ENCODE data around the gene DCAF4. TPM values are rescaled to one million over a fixed set of nuclear protein-coding genes. Genes with fewer than 3 reads are reported as not detected.

Gene DCAF4
- total RNA-seq, 1 experiment from 2014 or later: 39.4 TPM

DNA sequence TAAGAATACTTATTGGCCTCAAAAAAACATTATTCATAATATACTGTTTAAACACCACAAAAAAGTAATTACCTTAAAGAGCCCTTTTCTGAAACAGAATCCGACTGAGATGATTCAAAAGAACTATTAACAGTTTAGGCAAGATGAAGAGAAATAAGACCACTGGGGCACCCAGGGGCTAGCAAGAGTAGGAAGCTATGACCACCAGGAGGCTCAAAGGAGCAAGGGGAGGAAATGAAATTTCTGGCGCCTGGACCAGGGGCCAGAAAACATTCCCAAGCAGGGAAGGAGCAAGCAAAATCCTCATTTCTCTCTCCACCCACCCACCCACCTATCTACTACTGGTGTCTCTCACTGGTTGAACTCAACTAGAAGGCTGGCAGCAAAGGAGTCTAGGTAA, 6.3 kb upstream of the DCAF4 start:
- TF ChIP-seq, protein P1, sequence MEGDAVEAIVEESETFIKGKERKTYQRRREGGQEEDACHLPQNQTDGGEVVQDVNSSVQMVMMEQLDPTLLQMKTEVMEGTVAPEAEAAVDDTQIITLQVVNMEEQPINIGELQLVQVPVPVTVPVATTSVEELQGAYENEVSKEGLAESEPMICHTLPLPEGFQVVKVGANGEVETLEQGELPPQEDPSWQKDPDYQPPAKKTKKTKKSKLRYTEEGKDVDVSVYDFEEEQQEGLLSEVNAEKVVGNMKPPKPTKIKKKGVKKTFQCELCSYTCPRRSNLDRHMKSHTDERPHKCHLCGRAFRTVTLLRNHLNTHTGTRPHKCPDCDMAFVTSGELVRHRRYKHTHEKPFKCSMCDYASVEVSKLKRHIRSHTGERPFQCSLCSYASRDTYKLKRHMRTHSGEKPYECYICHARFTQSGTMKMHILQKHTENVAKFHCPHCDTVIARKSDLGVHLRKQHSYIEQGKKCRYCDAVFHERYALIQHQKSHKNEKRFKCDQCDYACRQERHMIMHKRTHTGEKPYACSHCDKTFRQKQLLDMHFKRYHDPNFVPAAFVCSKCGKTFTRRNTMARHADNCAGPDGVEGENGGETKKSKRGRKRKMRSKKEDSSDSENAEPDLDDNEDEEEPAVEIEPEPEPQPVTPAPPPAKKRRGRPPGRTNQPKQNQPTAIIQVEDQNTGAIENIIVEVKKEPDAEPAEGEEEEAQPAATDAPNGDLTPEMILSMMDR (IDR thresholded peaks at IDR 0.05; ENCODE audit: unreplicated experiment): no peak
- intact Hi-C loops (cut with micrococcal nuclease): no loop called here
- BruUV-seq (replicated peaks): no TSS peak
- ChIA-PET CTCF (interaction anchor here (1.0 to 1.5 kb wide), 2 partner anchors 29 to 77 kb away, joined by 3 to 5 read pairs; no protein-coding TSS in a partner anchor), POLR2A (no interaction called here)
- Mint-ChIP-seq H3K27ac (ENCODE audit: low read depth, unreplicated experiment) (no peak overlapping the region), H3K27me3 (ENCODE audit: insufficient read depth, unreplicated experiment) (no peaks in the 10 kb centered on the region), H3K4me1 (ENCODE audit: insufficient read depth, unreplicated experiment) (no peaks in the 10 kb centered on the region), H3K9me3 (ENCODE audit: unreplicated experiment) (no peaks in the 10 kb centered on the region), H3K4me3 (ENCODE audit: unreplicated experiment) (no peak overlapping the region), H3K36me3 (ENCODE audit: insufficient read depth, unreplicated experiment) (peaks cover 6% of the 10 kb centered on the region)
- no peak for DNase-seq (ENCODE audit: unreplicated experiment)

DNA sequence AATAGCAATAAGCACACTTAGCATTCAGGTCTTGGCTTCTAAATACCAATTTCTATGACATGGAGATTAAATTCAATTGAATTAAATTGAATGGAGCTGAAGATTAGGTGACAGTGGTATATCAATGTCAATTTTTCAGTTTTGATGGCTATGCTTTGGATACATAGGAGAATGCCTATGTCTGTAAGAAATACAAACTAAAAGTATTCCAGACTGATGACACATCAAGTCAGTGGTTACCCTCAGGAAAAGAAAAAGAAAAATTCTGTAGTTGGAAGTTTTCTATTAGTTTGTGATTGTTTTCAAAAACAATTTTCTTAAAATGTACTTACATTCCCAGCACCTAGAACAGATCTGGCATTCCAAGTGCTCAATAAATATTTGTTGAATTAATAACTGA, 4.9 kb upstream of the DCAF4 start:
- no peaks in the 10 kb centered on the region for H3K4me1 Mint-ChIP-seq (ENCODE audit: insufficient read depth, unreplicated experiment)
- H3K36me3 Mint-ChIP-seq (ENCODE audit: insufficient read depth, unreplicated experiment): no peaks in the 10 kb centered on the region
- POLR2A ChIA-PET: interaction anchor here (1.0 kb wide), 1 partner anchor 17 kb away, joined by 3 read pairs; no protein-coding TSS in a partner anchor
- BruUV-seq (replicated peaks): no TSS peak
- H3K9me3 Mint-ChIP-seq (ENCODE audit: unreplicated experiment): no peaks in the 10 kb centered on the region
- H3K4me3 Mint-ChIP-seq (ENCODE audit: unreplicated experiment): no peak overlapping the region
- CTCF ChIA-PET: interaction anchor here (0.9 kb wide), 1 partner anchor 27 kb away, joined by 3 read pairs; no protein-coding TSS in a partner anchor
- no peak overlapping the region for H3K27ac Mint-ChIP-seq (ENCODE audit: low read depth, unreplicated experiment)
- TF ChIP-seq, protein P1 (IDR thresholded peaks at IDR 0.05; ENCODE audit: unreplicated experiment): no peak
- H3K27me3 Mint-ChIP-seq (ENCODE audit: insufficient read depth, unreplicated experiment): no peaks in the 10 kb centered on the region
- DNase-seq (ENCODE audit: unreplicated experiment): no peak
- intact Hi-C loops (cut with micrococcal nuclease): no loop called here

DNA sequence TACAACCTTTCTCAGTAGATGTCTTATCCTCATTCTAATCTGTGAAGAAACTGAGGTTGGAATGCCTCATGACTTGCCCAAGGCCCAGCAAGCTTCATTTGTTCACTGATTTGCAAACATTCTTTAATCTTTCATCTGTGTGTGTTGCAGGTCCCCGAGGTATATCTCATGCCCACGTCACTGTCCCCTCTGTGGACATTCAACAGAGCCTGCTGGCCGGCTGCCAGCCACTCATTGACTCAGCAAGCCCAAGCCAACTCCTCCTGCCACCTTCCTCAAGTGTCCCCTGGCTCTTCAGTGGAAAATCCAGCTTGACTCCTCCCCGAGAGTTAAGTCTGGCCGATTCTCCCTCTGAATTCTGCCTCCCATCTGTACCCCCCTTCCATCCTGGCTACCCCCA, 1.9 kb upstream of the DCAF4 start:
- ChIA-PET CTCF (interaction anchor here (1.6 to 2.1 kb wide), 2 partner anchors 19 to 24 kb away, joined by 4 to 11 read pairs; no protein-coding TSS in a partner anchor), POLR2A (interaction anchor here (0.7 to 1.5 kb wide), 3 partner anchors 112 to 410 kb away, joined by 3 read pairs; no protein-coding TSS in a partner anchor)
- no TSS peak for BruUV-seq (replicated peaks)
- Mint-ChIP-seq H3K27ac (ENCODE audit: low read depth, unreplicated experiment) (no peak overlapping the region), H3K27me3 (ENCODE audit: insufficient read depth, unreplicated experiment) (no peaks in the 10 kb centered on the region), H3K4me3 (ENCODE audit: unreplicated experiment) (no peak overlapping the region), H3K9me3 (ENCODE audit: unreplicated experiment) (no peaks in the 10 kb centered on the region), H3K36me3 (ENCODE audit: insufficient read depth, unreplicated experiment) (peaks cover under 1% of the 10 kb centered on the region), H3K4me1 (ENCODE audit: insufficient read depth, unreplicated experiment) (no peaks in the 10 kb centered on the region)
- TF ChIP-seq, protein P1 (IDR thresholded peaks at IDR 0.05; ENCODE audit: unreplicated experiment): no peak
- intact Hi-C loops (cut with micrococcal nuclease): no loop called here
- DNase-seq (ENCODE audit: unreplicated experiment): no peak

DNA sequence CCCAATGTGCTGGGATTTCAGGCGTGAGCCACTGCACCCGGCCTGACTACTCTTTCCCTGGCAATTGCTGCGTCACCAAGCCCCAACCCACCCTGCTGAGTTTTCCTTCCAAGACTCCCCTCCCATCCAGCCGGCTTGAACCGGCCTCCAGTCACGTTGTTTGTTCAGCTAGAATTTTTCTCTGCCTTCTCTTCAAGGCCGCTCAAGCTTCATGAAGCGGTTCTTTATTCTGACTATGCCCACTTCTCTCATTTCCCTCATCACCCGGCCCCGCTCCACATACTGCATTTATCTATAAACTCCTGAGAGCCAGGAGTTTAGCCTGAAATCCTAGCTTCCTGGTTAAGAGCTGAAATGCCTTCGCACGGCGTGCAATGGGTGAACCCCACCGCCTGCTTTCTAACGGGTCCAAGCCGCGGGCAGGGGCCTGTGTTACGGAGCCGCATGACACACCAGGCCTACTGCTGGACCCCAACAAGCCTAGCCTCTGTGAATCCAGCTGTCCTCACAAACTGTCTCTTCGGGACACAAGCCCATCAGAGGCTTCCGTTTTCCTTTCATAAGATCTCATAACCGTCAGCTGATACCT, 999 bp upstream of the DCAF4 start:
- intact Hi-C loops (cut with micrococcal nuclease): no loop called here

More for the DNA sequence above, 999 bp upstream of the DCAF4 start:
- Mint-ChIP-seq H3K4me1 (ENCODE audit: insufficient read depth, unreplicated experiment) (no peaks in the 10 kb centered on the region), H3K27ac (ENCODE audit: low read depth, unreplicated experiment) (peak overlapping the region; percentile 96), H3K4me3 (ENCODE audit: unreplicated experiment) (peak overlapping the region; percentile 90), H3K27me3 (ENCODE audit: insufficient read depth, unreplicated experiment) (no peaks in the 10 kb centered on the region), H3K36me3 (ENCODE audit: insufficient read depth, unreplicated experiment) (peaks cover 6% of the 10 kb centered on the region), H3K9me3 (ENCODE audit: unreplicated experiment) (no peaks in the 10 kb centered on the region)
- no peak for DNase-seq (ENCODE audit: unreplicated experiment)
- CTCF ChIA-PET: interaction anchor here (0.6 to 2.1 kb wide), 4 partner anchors 20 to 408 kb away, joined by 3 to 11 read pairs (median 4); no protein-coding TSS in a partner anchor
- BruUV-seq (replicated peaks): no TSS peak
- TF ChIP-seq, protein P1 (IDR thresholded peaks at IDR 0.05; ENCODE audit: unreplicated experiment): no peak
- POLR2A ChIA-PET: interaction anchor here (1.4 to 3.1 kb wide), 3 partner anchors 32 to 366 kb away, joined by 4 to 12 read pairs (median 6); partner anchors contain the start of gene DPF3

All from MCF 10A (cell line).